OCI-LY7 (cell line): ENCODE data around the gene DPYD. TPM values are rescaled to one million over a fixed set of nuclear protein-coding genes. Genes with fewer than 3 reads are reported as not detected.

Experiments used
- BruUV-seq: library from RNA; stranded (reverse); fragments of 400-500 nt; replicated peaks from 2 replicates; lab custom pipeline; 2021; lab: Mats Ljungman, UMichigan
- CTCF ChIA-PET: fragments of 300-600 bp; sonication (Branson Sonifier 250); formaldehyde crosslinking; loops from one replicate; lab custom pipeline; 2022; ENCODE audit warnings: antibody characterized with exemption; ENCODE audit not compliant: unreplicated experiment; lab: Charles Lee
- POLR2A ChIA-PET: fragments of 300-600 bp; sonication (Branson Sonifier 250); formaldehyde crosslinking; loops from one replicate; lab custom pipeline; 2022; ENCODE audit warnings: antibody characterized with exemption; lab: Charles Lee
- DNase-seq: peaks from one replicate; pipeline ENCODE4 v3.0.0-alpha.2; 2015; ENCODE audit warnings: low spot score
- H2AFZ ChIP-seq: fragments of 200-600 bp; sonication (generic), shearing (Covaris generic); 2 replicates; pipeline ENCODE4 v1.6.1; 2014; ENCODE audit warnings: mild to moderate bottlenecking, antibody characterized with exemption, low read length, moderate library complexity
- H3K27ac ChIP-seq: fragments of 200-600 bp; sonication (generic); 2 replicates; pipeline ENCODE4 v1.5.1; 2014; ENCODE audit warnings: mixed run types, low read depth, mild to moderate bottlenecking, moderate library complexity, low read length, inconsistent platforms; ENCODE audit not compliant: poor library complexity, severe bottlenecking
- H3K36me3 ChIP-seq: fragments of 200-600 bp; sonication (generic); 2 replicates; pipeline ENCODE4 v1.6.1; 2014; ENCODE audit warnings: mild to moderate bottlenecking, antibody characterized with exemption, low read length, moderate library complexity, mixed read lengths; ENCODE audit not compliant: insufficient read depth
- H3K4me1 ChIP-seq: fragments of 200-600 bp; sonication (generic); 2 replicates; pipeline ENCODE4 v1.5.1; 2014; ENCODE audit warnings: mild to moderate bottlenecking, low read length; ENCODE audit not compliant: insufficient read depth, poor library complexity, severe bottlenecking
- H3K4me2 ChIP-seq: fragments of 200-600 bp; sonication (generic); 2 replicates; pipeline ENCODE4 v1.6.1; 2014; ENCODE audit warnings: mild to moderate bottlenecking, low read length
- H3K4me3 ChIP-seq: fragments of 200-600 bp; sonication (generic); 2 replicates; pipeline ENCODE4 v1.5.1; 2014; ENCODE audit warnings: mild to moderate bottlenecking, low read depth, low read length; ENCODE audit not compliant: poor library complexity, severe bottlenecking
- H3K79me2 ChIP-seq: fragments of 200-600 bp; sonication (generic); 2 replicates; pipeline ENCODE4 v1.6.1; 2016; ENCODE audit warnings: low read depth, mild to moderate bottlenecking, low read length, moderate library complexity, mixed read lengths; ENCODE audit not compliant: insufficient read depth
- H3K9me2 ChIP-seq: fragments of 200-600 bp; sonication (generic); 2 replicates; pipeline ENCODE4 v1.6.1; 2016; ENCODE audit warnings: mild to moderate bottlenecking, low read length, mixed read lengths; ENCODE audit not compliant: insufficient read depth
- H3K9me3 ChIP-seq: fragments of 200-600 bp; sonication (generic); 2 replicates; pipeline ENCODE4 v1.6.1; 2014; ENCODE audit warnings: mild to moderate bottlenecking, mixed run types, low read length, mixed read lengths
- H4K20me1 ChIP-seq: fragments of 200-600 bp; sonication (generic); 2 replicates; pipeline ENCODE4 v1.6.1; 2014; ENCODE audit warnings: mild to moderate bottlenecking, antibody characterized with exemption, low read length, moderate library complexity, mixed read lengths; ENCODE audit not compliant: insufficient read depth
- EZH2phosphoT487 ChIP-seq: fragments of 200-600 bp; sonication (generic); IDR thresholded peaks from 2 replicates; pipeline ENCODE4 v1.6.1; 2018; ENCODE audit warnings: low read depth, borderline replicate concordance, mild to moderate bottlenecking, mixed run types, antibody characterized with exemption, low read length, moderate library complexity, mixed read lengths
- intact Hi-C: fragments of 100-400 bp; cut with micrococcal nuclease; formaldehyde crosslinking; loops from one replicate; pipeline ENCODE4 v1.10.0; 2022; ENCODE audit not compliant: unreplicated experiment
- total RNA-seq, 2 experiments: library from RNA; depleted of rRNA in 1 of 2; stranded (reverse); fragments of >200 nt in 1 of 2; shearing (Covaris generic) in 1 of 2; gene quantifications; 2 replicates each; pipeline ENCODE4 v1.2.3, GENCODE V29; 2014 to 2022
- TF ChIP-seq, protein P1 (sequence below): fragments of 200-600 bp; sonication (generic); conservative IDR thresholded peaks from 2 replicates; pipeline ENCODE4 v1.5.1; 2014; ENCODE audit warnings: mild to moderate bottlenecking, antibody characterized with exemption, low read length, moderate library complexity, mixed read lengths

The DPYD gene
- total RNA-seq, 2 experiments from 2014 or later, result 5.5 to 13.4 TPM

DNA sequence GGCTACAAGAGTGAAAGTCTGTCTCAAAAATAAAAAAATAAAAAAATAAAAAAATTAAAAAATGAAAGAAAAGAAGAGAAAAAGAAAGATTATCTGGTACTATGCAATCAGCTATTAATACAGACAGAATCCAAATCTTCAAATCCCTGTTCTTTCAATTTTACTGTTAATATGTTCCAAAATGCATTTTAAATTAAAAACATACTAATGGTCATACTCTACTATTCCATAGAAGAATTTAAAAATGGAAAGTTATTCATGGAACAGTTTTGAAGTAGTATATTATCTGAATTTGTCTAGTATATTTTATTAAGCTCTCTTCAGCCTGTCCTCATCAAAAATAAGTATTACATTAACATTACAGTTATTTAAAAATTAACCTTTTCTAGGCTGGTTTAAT, 769.2 kb downstream of the DPYD start:
- intact Hi-C loops, result no loop called here
- POLR2A ChIA-PET, result interaction anchor here (1.2 kb wide), 1 partner anchor 16 kb away, joined by 3 read pairs; no protein-coding TSS in a partner anchor
- no peaks in the 10 kb centered on the region for H3K4me1 ChIP-seq
- H4K20me1 ChIP-seq, result no peaks in the 10 kb centered on the region
- TF ChIP-seq, protein P1, sequence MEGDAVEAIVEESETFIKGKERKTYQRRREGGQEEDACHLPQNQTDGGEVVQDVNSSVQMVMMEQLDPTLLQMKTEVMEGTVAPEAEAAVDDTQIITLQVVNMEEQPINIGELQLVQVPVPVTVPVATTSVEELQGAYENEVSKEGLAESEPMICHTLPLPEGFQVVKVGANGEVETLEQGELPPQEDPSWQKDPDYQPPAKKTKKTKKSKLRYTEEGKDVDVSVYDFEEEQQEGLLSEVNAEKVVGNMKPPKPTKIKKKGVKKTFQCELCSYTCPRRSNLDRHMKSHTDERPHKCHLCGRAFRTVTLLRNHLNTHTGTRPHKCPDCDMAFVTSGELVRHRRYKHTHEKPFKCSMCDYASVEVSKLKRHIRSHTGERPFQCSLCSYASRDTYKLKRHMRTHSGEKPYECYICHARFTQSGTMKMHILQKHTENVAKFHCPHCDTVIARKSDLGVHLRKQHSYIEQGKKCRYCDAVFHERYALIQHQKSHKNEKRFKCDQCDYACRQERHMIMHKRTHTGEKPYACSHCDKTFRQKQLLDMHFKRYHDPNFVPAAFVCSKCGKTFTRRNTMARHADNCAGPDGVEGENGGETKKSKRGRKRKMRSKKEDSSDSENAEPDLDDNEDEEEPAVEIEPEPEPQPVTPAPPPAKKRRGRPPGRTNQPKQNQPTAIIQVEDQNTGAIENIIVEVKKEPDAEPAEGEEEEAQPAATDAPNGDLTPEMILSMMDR, result no peak
- no peak for TF ChIP-seq EZH2phosphoT487
- no peak overlapping the region for H3K27ac ChIP-seq
- no peak overlapping the region for H3K4me2 ChIP-seq
- H3K79me2 ChIP-seq, result no peaks in the 10 kb centered on the region
- H3K36me3 ChIP-seq, result no peaks in the 10 kb centered on the region
- no peak overlapping the region for H3K4me3 ChIP-seq
- BruUV-seq, result no TSS peak
- no peaks in the 10 kb centered on the region for H3K9me2 ChIP-seq
- no peaks in the 10 kb centered on the region for H3K9me3 ChIP-seq
- DNase-seq, result no peak
- no peak overlapping the region for H2AFZ ChIP-seq
- CTCF ChIA-PET, result no interaction called here

DNA sequence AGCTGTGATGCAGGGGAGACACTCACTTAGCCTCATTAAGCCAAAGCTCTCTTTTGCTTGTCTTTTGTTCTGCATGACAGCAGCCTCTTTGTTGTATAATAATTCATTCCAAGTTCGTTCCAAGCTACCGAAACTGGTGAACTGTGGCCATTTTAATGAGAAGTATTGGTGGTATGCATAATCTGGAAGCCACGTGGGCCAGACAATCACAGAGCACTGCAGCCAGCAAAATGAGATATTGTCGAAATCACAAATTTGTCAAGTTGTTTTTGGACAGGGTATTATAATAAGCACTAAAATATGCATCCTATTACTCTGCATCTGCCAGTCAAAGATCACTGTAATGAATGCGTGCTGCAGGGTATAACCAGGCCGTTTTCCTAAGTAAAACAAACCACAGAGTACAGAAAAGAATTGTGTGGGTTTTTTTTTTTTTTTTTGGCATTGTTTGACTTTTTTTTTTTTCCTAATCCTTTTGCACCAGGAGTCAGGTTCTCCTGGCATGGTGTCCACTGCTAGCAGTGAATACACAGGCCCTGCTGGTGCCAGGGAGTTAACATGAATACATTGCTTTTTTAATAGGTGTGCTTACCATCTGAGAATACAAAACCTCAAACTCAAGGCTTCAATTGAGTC, 775.4 kb downstream of the DPYD start:
- H3K9me3 ChIP-seq, result no peaks in the 10 kb centered on the region
- intact Hi-C loops, result no loop called here
- H2AFZ ChIP-seq, result no peak overlapping the region
- H3K4me1 ChIP-seq, result no peaks in the 10 kb centered on the region
- no peaks in the 10 kb centered on the region for H4K20me1 ChIP-seq
- no peak overlapping the region for H3K4me2 ChIP-seq
- H3K9me2 ChIP-seq, result no peaks in the 10 kb centered on the region
- no TSS peak for BruUV-seq
- no peaks in the 10 kb centered on the region for H3K79me2 ChIP-seq
- no peak overlapping the region for H3K4me3 ChIP-seq
- POLR2A ChIA-PET, result interaction anchor here (0.9 to 1.0 kb wide), 2 partner anchors 11 to 377 kb away, joined by 3 to 5 read pairs; no protein-coding TSS in a partner anchor
- no peak for DNase-seq
- H3K27ac ChIP-seq, result no peak overlapping the region
- no peak for TF ChIP-seq EZH2phosphoT487
- TF ChIP-seq, protein P1, result no peak
- no peaks in the 10 kb centered on the region for H3K36me3 ChIP-seq
- CTCF ChIA-PET, result no interaction called here

- intact Hi-C loops, result no loop called here
Measured at GRCh38 chr1:97144527-97144926, 776.3 kb downstream of the DPYD start.

More at GRCh38 chr1:97144527-97144926, 776.3 kb downstream of the DPYD start:
- DNase-seq, result no peak
- Histone ChIP-seq H3K4me1 (no peaks in the 10 kb centered on the region), H4K20me1 (no peaks in the 10 kb centered on the region), H3K36me3 (no peaks in the 10 kb centered on the region), H2AFZ (no peak overlapping the region), H3K9me3 (no peaks in the 10 kb centered on the region), H3K4me3 (no peak overlapping the region), H3K9me2 (no peaks in the 10 kb centered on the region), H3K27ac (no peak overlapping the region), H3K4me2 (no peak overlapping the region), H3K79me2 (no peaks in the 10 kb centered on the region)
- no peak for TF ChIP-seq EZH2phosphoT487
- TF ChIP-seq, protein P1, result no peak
- POLR2A ChIA-PET, result interaction anchor here (0.9 kb wide), 1 partner anchor 378 kb away, joined by 3 read pairs; no protein-coding TSS in a partner anchor
- BruUV-seq, result no TSS peak
- CTCF ChIA-PET, result no interaction called here
